K562 (cell line): ENCODE measurements around the gene ITGA3. TPM values are rescaled to one million over a fixed set of nuclear protein-coding genes. Genes with fewer than 3 reads are reported as not detected.
A peak's percentile ranks its signal among the peaks of the same experiment; 100 is the strongest.

Experiments used
- ATAC-seq: fragments of 200-7000 bp; cut with Tn5 transposase; 3 replicates; pipeline ENCODE4 v1.9.1; 2020; ENCODE audit warnings: moderate library complexity
- BruUV-seq: library from RNA; stranded (reverse); fragments of 400-500 nt; replicated peaks from 2 replicates; lab custom pipeline; 2021; lab: Mats Ljungman, UMichigan
- CTCF ChIA-PET: fragments of 300-600 bp; formaldehyde crosslinking; extraction: SDS; loops from one replicate; lab custom pipeline; 2021; ENCODE audit warnings: low intra/inter-chr PET ratio; lab: Yijun Ruan, JAX
- POLR2A ChIA-PET: fragments of 300-600, 350-650 bp; sonication (Branson Sonifier 250); formaldehyde crosslinking; extraction: SDS; loops from one replicate; lab custom pipeline; 2021; ENCODE audit warnings: antibody characterized with exemption, inconsistent platforms; lab: Yijun Ruan, JAX
- DNase-seq, 4 experiments: peaks; one replicate each; pipeline versions ENCODE4 v3.0.0 to v3.0.0-alpha.2; 2011 to 2018; ENCODE audit warnings: low spot score in 3 of 4, mixed read lengths in 3 of 4; ENCODE audit errors: extremely low read depth in 1 of 4
- FAIRE-seq: peaks from 2 replicates; lab custom pipeline; 2011; peaks lifted over from hg19 to GRCh38; lab: Jason Lieb, UNC
- H2AFZ ChIP-seq: 2 replicates; pipeline ENCODE4 v1.6.0; 2011; ENCODE audit warnings: low read depth, low read length, control low read depth, inconsistent platforms
- H3K27ac ChIP-seq: fragments of 200-600 bp; 3 replicates; pipeline ENCODE4 v1.8.0; 2011; ENCODE audit warnings: low read depth, mild to moderate bottlenecking, control low read depth, inconsistent platforms, low read length, moderate library complexity, mixed read lengths; ENCODE audit errors: extremely low read depth
- H3K27me3 ChIP-seq, 2 experiments: fragments of 300-600 bp in 1 of 2; 2 replicates in 1 of 2; 3 replicates in 1 of 2; pipeline versions ENCODE4 v1.6.0 to v1.8.0; 2011; ENCODE audit warnings: inconsistent platforms in 2 of 2, low read length in 2 of 2, mild to moderate bottlenecking in 1 of 2, mixed read lengths in 1 of 2, moderate library complexity in 1 of 2; ENCODE audit not compliant: control insufficient read depth in 2 of 2, insufficient read depth in 2 of 2
- H3K36me3 ChIP-seq: fragments of 300-600 bp; 3 replicates; pipeline ENCODE4 v1.8.0; 2011; ENCODE audit warnings: mild to moderate bottlenecking, low read length, inconsistent platforms; ENCODE audit not compliant: control insufficient read depth, insufficient read depth
- H3K4me1 ChIP-seq, 2 experiments: fragments of 200-600 bp in 1 of 2; replicated peaks in 1 of 2; 2 replicates in 1 of 2; 3 replicates in 1 of 2; pipeline versions ENCODE4 v1.5.1 to v1.8.0; 2011; ENCODE audit warnings: inconsistent platforms in 2 of 2, low read length in 2 of 2, mild to moderate bottlenecking in 1 of 2, mixed read lengths in 1 of 2, moderate library complexity in 1 of 2; ENCODE audit not compliant: control insufficient read depth in 2 of 2, insufficient read depth in 2 of 2
- H3K4me2 ChIP-seq: 2 replicates; pipeline ENCODE4 v1.6.1; 2011; ENCODE audit warnings: low read length, control low read depth, inconsistent platforms, mixed read lengths; ENCODE audit not compliant: insufficient read depth
- H3K4me3 ChIP-seq: fragments of 200-600 bp; sonication (generic), shearing (Covaris generic); 2 replicates; pipeline ENCODE4 v1.5.1; 2016; ENCODE audit warnings: control low read depth, inconsistent platforms
- H3K79me2 ChIP-seq: fragments of 200-600 bp; 3 replicates; pipeline ENCODE4 v1.8.0; 2011; ENCODE audit warnings: low read length, inconsistent platforms; ENCODE audit not compliant: control insufficient read depth, insufficient read depth
- H3K9ac ChIP-seq, 2 experiments: 2 replicates each; pipeline versions ENCODE4 v1.6.0 to v1.6.1; 2011; ENCODE audit warnings: low read depth in 2 of 2, low read length in 2 of 2, control low read depth in 1 of 2, inconsistent platforms in 1 of 2, mild to moderate bottlenecking in 1 of 2, mixed read lengths in 1 of 2; ENCODE audit not compliant: insufficient read depth in 1 of 2
- H3K9me1 ChIP-seq: one replicate; pipeline ENCODE4 v1.6.0; 2011; ENCODE audit warnings: inconsistent platforms, mild to moderate bottlenecking, low read length, moderate library complexity; ENCODE audit not compliant: control insufficient read depth, insufficient read depth
- H3K9me3 ChIP-seq: replicated peaks from 2 replicates; pipeline ENCODE4 v1.5.1; 2011; ENCODE audit warnings: low read depth, low read length, inconsistent platforms; ENCODE audit not compliant: control insufficient read depth, insufficient read depth
- H4K20me1 ChIP-seq: replicated peaks from 2 replicates; pipeline ENCODE4 v1.6.1; 2011; ENCODE audit warnings: low read length, inconsistent platforms, mixed read lengths; ENCODE audit not compliant: control insufficient read depth, insufficient read depth
- E2F4 ChIP-seq: sonication (generic); formaldehyde crosslinking; IDR thresholded peaks from 2 replicates; pipeline ENCODE4 v1.8.0; 2022; ENCODE audit warnings: mild to moderate bottlenecking, low read depth, missing genetic modification reagents
- SMARCB1 ChIP-seq: IDR thresholded peaks from 2 replicates; pipeline ENCODE4 v1.6.1; 2011; ENCODE audit warnings: improper control_type of control experiment, low read depth; ENCODE audit not compliant: insufficient read length
- ZNF253 ChIP-seq: fragments of 250-450 bp; sonication (Bioruptor Pico); conservative IDR thresholded peaks from 2 replicates; pipeline ENCODE4 v1.6.1; 2021; ENCODE audit warnings: mild to moderate bottlenecking
- WGBS: fragments of 100-300 bp; shearing (Covaris generic); methylation state at CpG from one replicate; pipeline ENCODE4 v1.1.6; 2016; ENCODE audit warnings: low coverage, mixed read lengths; ENCODE audit not compliant: insufficient coverage; ENCODE audit errors: missing lambda C conversion rate; 5-methylcytosine and 5-hydroxymethylcytosine counted together
- in situ Hi-C: fragments of 300-500 bp; cut with MboI; formaldehyde crosslinking; loops from 4 replicates; pipeline ENCODE4 v1.15.0; 2018; ENCODE audit warnings: inconsistent platforms, mixed read lengths
- intact Hi-C: fragments of 100-400 bp; cut with micrococcal nuclease; formaldehyde crosslinking; loops from 2 replicates; pipeline ENCODE4 v1.14.2; 2022
- polyA plus RNA-seq, 8 experiments: library from polyadenylated mRNA; depleted of rRNA in 4 of 8; stranded (reverse) in 5 of 8; unstranded in 3 of 8; fragments of >200 nt; fragmentation: Nextera tagmentation in 2 of 8; fragmentation: Illumina TruSeq in 1 of 8; extraction: Ambion mirVana in 2 of 8; extraction: Trizol in 1 of 8; gene quantifications; 2 replicates each; pipeline versions ENCODE4 v1.2.1 to v1.2.3, GENCODE V29; 2011 to 2014; ENCODE audit warnings: inconsistent platforms in 1 of 8, missing spikeins in 1 of 8
- total RNA-seq, 7 experiments: library from RNA; depleted of rRNA in 6 of 7; stranded (reverse); fragments of >200 nt in 6 of 7; fragmentation: Illumina TruSeq in 2 of 7; extraction: Trizol in 2 of 7; gene quantifications; 2 replicates each; pipeline versions ENCODE4 v1.2.1 to v1.2.3, GENCODE V29; 2011 to 2021; ENCODE audit warnings: low replicate concordance in 1 of 7
- TF ChIP-seq, protein P1 (sequence below): fragments of 450-650 bp; IDR thresholded peaks from 2 replicates; pipeline ENCODE4 v1.6.1; 2016; ENCODE audit warnings: low read depth, mild to moderate bottlenecking, moderate library complexity

Gene ITGA3
- total and polyA plus RNA-seq, 9 of the 15 experiments (the other 6 are each of a cell fraction or from before 2014, with no cell fraction given) = 0.03 to 0.75 (median 0.14) TPM; not detected in 2

DNA sequence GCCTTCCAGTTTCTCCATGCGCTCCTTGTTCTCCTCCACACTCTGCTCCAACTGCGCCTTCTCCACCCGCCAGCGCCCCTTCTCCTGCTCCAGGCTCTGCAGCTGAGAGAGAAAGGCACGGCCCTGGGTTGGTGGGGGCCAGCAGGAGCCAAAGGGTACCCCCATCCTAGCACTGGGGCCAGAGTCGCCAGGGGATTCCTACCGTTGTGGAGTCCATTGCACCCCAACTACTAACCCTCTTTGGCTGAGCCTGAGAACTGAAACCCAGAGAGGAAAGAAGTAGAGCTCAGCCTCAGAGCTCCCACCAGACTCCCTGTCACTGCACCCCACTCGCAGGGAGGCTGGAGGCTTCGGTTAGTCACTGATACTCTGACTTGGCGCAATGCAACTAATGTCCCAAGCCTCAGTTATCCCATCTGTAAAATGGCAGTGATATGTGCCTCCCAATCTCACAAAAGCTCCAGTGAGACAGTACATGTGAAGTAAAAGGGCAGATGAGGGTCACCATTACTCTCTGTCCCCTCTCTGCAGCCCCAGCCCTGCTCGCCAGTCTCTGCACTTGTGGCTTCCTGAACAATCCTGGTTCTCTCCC lies 80.3 kb downstream of the ITGA3 start:
- no peak for ATAC-seq
- TF ChIP-seq ZNF253 (CRISPR knock-in tag) = no peak
- no peak for TF ChIP-seq SMARCB1
- TF ChIP-seq, protein P1, sequence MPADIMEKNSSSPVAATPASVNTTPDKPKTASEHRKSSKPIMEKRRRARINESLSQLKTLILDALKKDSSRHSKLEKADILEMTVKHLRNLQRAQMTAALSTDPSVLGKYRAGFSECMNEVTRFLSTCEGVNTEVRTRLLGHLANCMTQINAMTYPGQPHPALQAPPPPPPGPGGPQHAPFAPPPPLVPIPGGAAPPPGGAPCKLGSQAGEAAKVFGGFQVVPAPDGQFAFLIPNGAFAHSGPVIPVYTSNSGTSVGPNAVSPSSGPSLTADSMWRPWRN = no peak
- no peak for TF ChIP-seq E2F4 (CRISPR knock-in tag)
- Histone ChIP-seq H2AFZ (no peak overlapping the region), H3K27ac (no peak overlapping the region), H3K36me3 (peaks cover 67% of the 10 kb centered on the region), H3K4me1 (peaks cover 6 to 28% of the 10 kb centered on the region in 2 experiments; a peak in 4 of 5 replicates), H3K4me3 (no peak overlapping the region), H3K79me2 (no peaks in the 10 kb centered on the region; the same call in 2 of the 3 replicates), H3K4me2 (no peak overlapping the region), H3K27me3 (no peaks in the 10 kb centered on the region), H3K9me1 (peaks cover 3% of the 10 kb centered on the region), H4K20me1 (peaks cover 11% of the 10 kb centered on the region), H3K9me3 (no peaks in the 10 kb centered on the region), H3K9ac (peak overlapping the region in 1 of 2 experiments; percentile 33; a peak in 1 of 4 replicates)
- FAIRE-seq = no peak
- 88% methylated on average over 11 of the region's 11 CpGs for WGBS
- POLR2A ChIA-PET = interaction anchor here (0.6 to 2.1 kb wide), 6 partner anchors 10 to 178 kb away, joined by 3 to 9 read pairs (median 4); no protein-coding TSS in a partner anchor
- no peak for DNase-seq
- intact Hi-C loops (no loop called here), in situ Hi-C loops (no loop called here)
- CTCF ChIA-PET = no interaction called here
- no TSS peak for BruUV-seq
